H1 (cell line): ENCODE data around the gene MIPOL1. TPM values are rescaled to one million over a fixed set of nuclear protein-coding genes. Genes with fewer than 3 reads are reported as not detected.

ENCODE experiments used
- CTCF ChIA-PET: fragments of 300-600 bp; sonication (Branson Sonifier 250); formaldehyde crosslinking; loops from one replicate; lab custom pipeline; 2021; ENCODE audit not compliant: partially characterized antibody; lab: Charles Lee
- POLR2A ChIA-PET: fragments of 300-600 bp; sonication (Branson Sonifier 250); formaldehyde crosslinking; loops from one replicate; lab custom pipeline; 2021; ENCODE audit warnings: inconsistent platforms; ENCODE audit not compliant: partially characterized antibody; lab: Charles Lee
- DNase-seq, 2 experiments: peaks; one replicate each; pipeline versions ENCODE4 v3.0.0 to v3.0.0-alpha.2; 2010 to 2022; ENCODE audit warnings: low spot score in 2 of 2, low read depth in 1 of 2, mixed read lengths in 1 of 2
- FAIRE-seq: peaks from 2 replicates; lab custom pipeline; 2011; peaks lifted over from hg19 to GRCh38; lab: Jason Lieb, UNC
- H2AFZ ChIP-seq: 2 replicates; pipeline ENCODE4 v1.8.1; 2012; ENCODE audit warnings: low read length, inconsistent platforms
- H2AK5ac ChIP-seq: 2 replicates; pipeline ENCODE4 v1.6.1; 2013; ENCODE audit warnings: low read depth, low read length
- H2BK120ac ChIP-seq: replicated peaks from 2 replicates; pipeline ENCODE3; 2013; ENCODE audit warnings: low read depth, low read length, inconsistent platforms
- H2BK12ac ChIP-seq: 2 replicates; pipeline ENCODE4 v1.6.1; 2013; ENCODE audit warnings: low read depth, low read length
- H2BK15ac ChIP-seq: 2 replicates; pipeline ENCODE4 v1.6.1; 2013; ENCODE audit warnings: low read length
- H2BK20ac ChIP-seq: 2 replicates; pipeline ENCODE4 v1.6.1; 2013; ENCODE audit warnings: low read length
- H2BK5ac ChIP-seq: 2 replicates; pipeline ENCODE4 v1.6.1; 2013; ENCODE audit warnings: low read depth, low read length
- H3K14ac ChIP-seq: 2 replicates; pipeline ENCODE4 v1.6.1; 2013; ENCODE audit warnings: inconsistent platforms; ENCODE audit not compliant: insufficient read length
- H3K18ac ChIP-seq: 2 replicates; pipeline ENCODE4 v1.6.1; 2013; ENCODE audit warnings: low read length; ENCODE audit errors: extremely low read depth
- H3K23ac ChIP-seq: 2 replicates; pipeline ENCODE4 v1.6.1; 2013; ENCODE audit warnings: inconsistent platforms; ENCODE audit not compliant: insufficient read length
- H3K23me2 ChIP-seq: 2 replicates; pipeline ENCODE4 v1.6.1; 2013; ENCODE audit warnings: low read depth, low read length
- H3K27ac ChIP-seq: 2 replicates; pipeline ENCODE4 v1.6.1; 2011; ENCODE audit warnings: low read depth, low read length, inconsistent platforms
- H3K27me3 ChIP-seq, 4 experiments: replicated peaks in 1 of 4; 1 replicate in 1 of 4; 2 replicates in 3 of 4; pipeline versions ENCODE4 v1.6.1 to v1.8.1; 2011 to 2013; ENCODE audit warnings: low read length in 3 of 4, mild to moderate bottlenecking in 3 of 4, inconsistent platforms in 2 of 4, mixed read lengths in 2 of 4, moderate library complexity in 1 of 4; ENCODE audit not compliant: control insufficient read depth in 3 of 4, insufficient read depth in 3 of 4; ENCODE audit errors: extremely low read depth in 1 of 4
- H3K36me3 ChIP-seq, 4 experiments: 2 replicates each; pipeline versions ENCODE4 v1.6.1 to v1.8.1; 2011 to 2013; ENCODE audit warnings: mild to moderate bottlenecking in 4 of 4, low read length in 3 of 4, moderate library complexity in 2 of 4, control low read depth in 1 of 4, inconsistent platforms in 1 of 4; ENCODE audit not compliant: insufficient read depth in 4 of 4, control insufficient read depth in 2 of 4
- H3K4ac ChIP-seq: replicated peaks from 2 replicates; pipeline ENCODE3; 2013; ENCODE audit warnings: low read length, low read depth, mixed read lengths, inconsistent platforms; ENCODE audit not compliant: insufficient read length
- H3K4me1 ChIP-seq, 4 experiments: replicated peaks in 1 of 4; 1 replicate in 1 of 4; 2 replicates in 3 of 4; pipeline versions ENCODE4 v1.6.1 to v1.8.1; 2011 to 2013; ENCODE audit warnings: low read length in 3 of 4, inconsistent platforms in 2 of 4, mixed read lengths in 1 of 4; ENCODE audit not compliant: insufficient read depth in 4 of 4, control insufficient read depth in 3 of 4
- H3K4me2 ChIP-seq, 2 experiments: 2 replicates each; pipeline versions ENCODE4 v1.6.1 to v1.8.1; 2011 to 2013; ENCODE audit warnings: low read depth in 2 of 2, low read length in 2 of 2, control low read depth in 1 of 2, inconsistent platforms in 1 of 2, mild to moderate bottlenecking in 1 of 2; ENCODE audit not compliant: insufficient read depth in 1 of 2
- H3K4me3 ChIP-seq, 4 experiments: fragments of 200-600, 300-600 bp in 1 of 4; sonication (generic), shearing (Covaris generic), sonication (Bioruptor Twin) in 1 of 4; 2 replicates each; pipeline versions ENCODE4 v1.5.1 to v1.8.1; 2011 to 2016; ENCODE audit warnings: low read length in 4 of 4, low read depth in 3 of 4, control low read depth in 2 of 4, inconsistent platforms in 2 of 4, mild to moderate bottlenecking in 2 of 4, mixed read lengths in 1 of 4, moderate library complexity in 1 of 4; ENCODE audit not compliant: insufficient read depth in 2 of 4; ENCODE audit errors: extremely low read depth in 1 of 4
- H3K56ac ChIP-seq: replicated peaks from 2 replicates; pipeline ENCODE3; 2013; ENCODE audit warnings: low read depth, mild to moderate bottlenecking, mixed read lengths, low read length, inconsistent platforms; ENCODE audit not compliant: insufficient read length
- H3K79me1 ChIP-seq: 2 replicates; pipeline ENCODE4 v1.6.1; 2013; ENCODE audit warnings: low read depth, low read length, control low read depth
- H3K79me2 ChIP-seq, 2 experiments: 2 replicates each; pipeline versions ENCODE4 v1.6.1 to v1.8.1; 2012 to 2013; ENCODE audit warnings: low read length in 2 of 2, mild to moderate bottlenecking in 2 of 2, inconsistent platforms in 1 of 2; ENCODE audit not compliant: insufficient read depth in 2 of 2, control insufficient read depth in 1 of 2
- H3K9ac ChIP-seq, 4 experiments: replicated peaks in 1 of 4; 1 replicate in 1 of 4; 2 replicates in 3 of 4; pipeline versions ENCODE4 v1.6.1 to v1.8.1; 2011 to 2013; ENCODE audit warnings: low read depth in 3 of 4, low read length in 3 of 4, control low read depth in 2 of 4, mild to moderate bottlenecking in 2 of 4, moderate library complexity in 2 of 4, inconsistent platforms in 1 of 4; ENCODE audit errors: extremely low read depth in 1 of 4
- H3K9me3 ChIP-seq, 2 experiments: 2 replicates each; pipeline versions ENCODE4 v1.6.1 to v1.8.1; 2012 to 2013; ENCODE audit warnings: mild to moderate bottlenecking in 2 of 2, moderate library complexity in 2 of 2, control low read depth in 1 of 2, inconsistent platforms in 1 of 2, low read depth in 1 of 2, low read length in 1 of 2, mixed read lengths in 1 of 2; ENCODE audit not compliant: insufficient read depth in 2 of 2
- H4K20me1 ChIP-seq, 2 experiments: replicated peaks in 1 of 2; 2 replicates each; pipeline versions ENCODE3 to v1.8.1; 2011 to 2013; ENCODE audit warnings: inconsistent platforms in 2 of 2, low read length in 2 of 2, mild to moderate bottlenecking in 1 of 2; ENCODE audit not compliant: insufficient read depth in 2 of 2, control insufficient read depth in 1 of 2
- H4K5ac ChIP-seq: 2 replicates; pipeline ENCODE4 v1.6.1; 2013; ENCODE audit warnings: low read length, low read depth, mixed read lengths, inconsistent platforms; ENCODE audit not compliant: insufficient read length
- H4K8ac ChIP-seq: 2 replicates; pipeline ENCODE4 v1.8.0; 2013; ENCODE audit warnings: mild to moderate bottlenecking, moderate library complexity, low read length, inconsistent platforms; ENCODE audit not compliant: insufficient read depth; ENCODE audit errors: extremely low read depth
- H4K91ac ChIP-seq: replicated peaks from 2 replicates; pipeline ENCODE3; 2013; ENCODE audit warnings: low read length, mixed read lengths, inconsistent platforms; ENCODE audit not compliant: insufficient read length
- E2F6 ChIP-seq: IDR thresholded peaks from 2 replicates; pipeline ENCODE4 v1.6.1; 2012; ENCODE audit warnings: inconsistent platforms
- EZH2 ChIP-seq: fragments of 200-600 bp; sonication (generic); IDR thresholded peaks from 2 replicates; pipeline ENCODE4 v1.7.1; 2012; ENCODE audit warnings: low read depth, mild to moderate bottlenecking, moderate library complexity, low read length, inconsistent platforms; ENCODE audit not compliant: severe bottlenecking
- JUND ChIP-seq: IDR thresholded peaks from 2 replicates; pipeline ENCODE4 v1.6.1; 2011; ENCODE audit warnings: mild to moderate bottlenecking, improper control_type of control experiment, low read length
- MAFK ChIP-seq: IDR thresholded peaks from 2 replicates; pipeline ENCODE4 v1.6.1; 2012; ENCODE audit warnings: low read depth, mild to moderate bottlenecking, improper control_type of control experiment, low read length
- NANOG ChIP-seq: IDR thresholded peaks from 2 replicates; pipeline ENCODE4 v1.6.1; 2011; ENCODE audit warnings: low read length, low read depth, mild to moderate bottlenecking, inconsistent platforms; ENCODE audit not compliant: insufficient read depth, poor library complexity, severe bottlenecking
- PHF8 ChIP-seq: fragments of 200-600 bp; sonication (generic); conservative IDR thresholded peaks from 2 replicates; pipeline ENCODE4 v1.7.1; 2012; ENCODE audit warnings: low read depth, mild to moderate bottlenecking, inconsistent platforms, low read length, moderate library complexity
- POLR2A ChIP-seq, 2 experiments: IDR thresholded peaks; 1 replicate in 1 of 2; 2 replicates in 1 of 2; pipeline ENCODE4 v1.6.1; 2011; ENCODE audit warnings: low read depth in 2 of 2, low read length in 2 of 2, mild to moderate bottlenecking in 2 of 2; ENCODE audit errors: control extremely low read depth in 1 of 2
- RNF2 ChIP-seq: fragments of 200-900, 300-1000 bp; sonication (generic); IDR thresholded peaks from 2 replicates; pipeline ENCODE4 v1.7.1; 2016; ENCODE audit warnings: borderline replicate concordance, low read depth, mild to moderate bottlenecking, antibody characterized with exemption, low read length; ENCODE audit not compliant: poor library complexity, severe bottlenecking; ENCODE audit errors: missing control alignments
- SIX5 ChIP-seq: IDR thresholded peaks from 2 replicates; pipeline ENCODE4 v1.6.1; 2011; ENCODE audit warnings: mild to moderate bottlenecking, low read depth, low read length
- SP1 ChIP-seq: IDR thresholded peaks from 2 replicates; pipeline ENCODE4 v1.6.1; 2011; ENCODE audit warnings: low read depth, low read length
- TAF1 ChIP-seq: IDR thresholded peaks from 2 replicates; pipeline ENCODE4 v1.6.1; 2011; ENCODE audit warnings: mild to moderate bottlenecking, low read depth, low read length
- WGBS, 2 experiments: shearing (Covaris generic) in 1 of 2; methylation state at CpG; one replicate each; pipeline versions ENCODE4 v1.1.6 to v1.1.7; 2013 to 2015; ENCODE audit warnings: low lambda C conversion rate in 2 of 2, mixed read lengths in 2 of 2, inconsistent platforms in 1 of 2, low coverage in 1 of 2, missing lambda C conversion rate in 1 of 2; ENCODE audit not compliant: insufficient replicate concordance in 2 of 2, insufficient coverage in 1 of 2, insufficient read length in 1 of 2; ENCODE audit errors: extremely low coverage in 1 of 2, missing lambda C conversion rate in 1 of 2; 5-methylcytosine and 5-hydroxymethylcytosine counted together
- polyA plus RNA-seq, 7 experiments: library from polyadenylated mRNA; depleted of rRNA in 3 of 7; stranded (reverse) in 5 of 7; unstranded in 2 of 7; fragments of >200 nt in 5 of 7; fragments of 200-250 nt in 2 of 7; gene quantifications; 1 replicate in 5 of 7; 2 replicates in 1 of 7; 4 replicates in 1 of 7; pipeline versions ENCODE4 v1.2.1 to v1.2.3, GENCODE V29; 2011 to 2013; ENCODE audit warnings: missing spikeins in 2 of 7, mixed read lengths in 2 of 7
- total RNA-seq: library from RNA; stranded (reverse); fragmentation: NEBNext Ultra II Directional; extraction: Animal tissue kit (Norgen Biotek cat#: 25700); gene quantifications from 2 replicates; pipeline ENCODE4 v1.2.1, GENCODE V29; 2021
- TF ChIP-seq, protein P1 (sequence below), 3 experiments: IDR thresholded peaks; 1 replicate in 2 of 3; 2 replicates in 1 of 3; pipeline versions ENCODE4 v1.5.1 to v1.6.1; 2011; ENCODE audit warnings: low read length in 3 of 3, mild to moderate bottlenecking in 3 of 3, inconsistent platforms in 2 of 3, low read depth in 1 of 3, moderate library complexity in 1 of 3; ENCODE audit not compliant: insufficient read depth in 1 of 3; ENCODE audit errors: control extremely low read depth in 1 of 3

MIPOL1 gene
- total and polyA plus RNA-seq, 2 of the 8 experiments (the other 6 are each of a cell fraction or from before 2014, with no cell fraction given), result 2.8 to 23.9 TPM

DNA sequence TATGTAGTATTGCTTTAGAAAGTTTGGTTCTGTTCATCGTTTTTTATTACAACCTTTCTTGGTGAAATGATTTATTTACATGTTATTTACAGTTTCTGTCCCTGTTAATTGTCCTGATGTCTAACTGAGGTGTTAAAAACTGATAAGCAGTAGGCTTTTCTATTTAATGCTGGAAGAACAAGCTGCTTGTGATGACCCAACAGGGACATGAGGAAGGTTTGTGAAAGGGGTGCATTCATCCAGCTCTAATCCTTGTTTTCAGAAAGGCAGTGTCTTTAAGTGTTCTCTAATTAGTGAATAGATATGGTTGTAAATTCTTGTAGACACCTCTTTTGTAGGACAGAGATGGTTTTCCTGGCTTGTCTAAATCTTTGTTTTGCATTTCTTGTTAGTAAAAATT lies 205.9 kb downstream of the MIPOL1 start:
- Histone ChIP-seq H4K5ac (no peak overlapping the region), H3K18ac (no peak overlapping the region), H2AFZ (no peak overlapping the region), H2BK12ac (no peak overlapping the region), H2BK20ac (no peak overlapping the region), H3K14ac (no peak overlapping the region), H3K56ac (no peak overlapping the region), H2AK5ac (no peak overlapping the region), H3K4ac (no peak overlapping the region), H4K8ac (no peak overlapping the region), H3K4me3 (no peak overlapping the region), H3K4me2 (no peak overlapping the region), H3K79me1 (no peaks in the 10 kb centered on the region), H3K9me3 (no peaks in the 10 kb centered on the region), H3K4me1 (no peaks in the 10 kb centered on the region), H2BK120ac (no peak overlapping the region), H3K36me3 (no peaks in the 10 kb centered on the region), H2BK5ac (no peak overlapping the region), H4K20me1 (no peaks in the 10 kb centered on the region), H3K9ac (no peak overlapping the region), H3K23me2 (no peaks in the 10 kb centered on the region), H4K91ac (no peak overlapping the region), H3K23ac (no peak overlapping the region), H3K79me2 (no peaks in the 10 kb centered on the region), H3K27ac (no peak overlapping the region), H2BK15ac (no peak overlapping the region), H3K27me3 (no peaks in the 10 kb centered on the region)
- 92% methylated on average over 1 of the region's 1 CpG; no CpG with 5 or more reads in 1 of the 2 experiments for WGBS, 2 experiments
- FAIRE-seq (no peak), DNase-seq (no peak)
- ChIA-PET POLR2A (no interaction called here), CTCF (no interaction called here)
- no peak for TF ChIP-seq EZH2
- TF ChIP-seq JUND, result no peak
- no peak for TF ChIP-seq POLR2A (IDR thresholded peaks at IDR 0.05; ENCODE audit: control extremely low read depth in 1 of 2, low read depth in 2 of 2, low read length in 2 of 2)
- TF ChIP-seq TAF1, result no peak
- TF ChIP-seq SIX5, result no peak
- TF ChIP-seq RNF2, result no peak
- no peak for TF ChIP-seq SP1
- TF ChIP-seq E2F6, result no peak
- TF ChIP-seq MAFK, result no peak
- TF ChIP-seq NANOG, result no peak
- TF ChIP-seq PHF8, result no peak
- TF ChIP-seq, protein P1, sequence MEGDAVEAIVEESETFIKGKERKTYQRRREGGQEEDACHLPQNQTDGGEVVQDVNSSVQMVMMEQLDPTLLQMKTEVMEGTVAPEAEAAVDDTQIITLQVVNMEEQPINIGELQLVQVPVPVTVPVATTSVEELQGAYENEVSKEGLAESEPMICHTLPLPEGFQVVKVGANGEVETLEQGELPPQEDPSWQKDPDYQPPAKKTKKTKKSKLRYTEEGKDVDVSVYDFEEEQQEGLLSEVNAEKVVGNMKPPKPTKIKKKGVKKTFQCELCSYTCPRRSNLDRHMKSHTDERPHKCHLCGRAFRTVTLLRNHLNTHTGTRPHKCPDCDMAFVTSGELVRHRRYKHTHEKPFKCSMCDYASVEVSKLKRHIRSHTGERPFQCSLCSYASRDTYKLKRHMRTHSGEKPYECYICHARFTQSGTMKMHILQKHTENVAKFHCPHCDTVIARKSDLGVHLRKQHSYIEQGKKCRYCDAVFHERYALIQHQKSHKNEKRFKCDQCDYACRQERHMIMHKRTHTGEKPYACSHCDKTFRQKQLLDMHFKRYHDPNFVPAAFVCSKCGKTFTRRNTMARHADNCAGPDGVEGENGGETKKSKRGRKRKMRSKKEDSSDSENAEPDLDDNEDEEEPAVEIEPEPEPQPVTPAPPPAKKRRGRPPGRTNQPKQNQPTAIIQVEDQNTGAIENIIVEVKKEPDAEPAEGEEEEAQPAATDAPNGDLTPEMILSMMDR (IDR thresholded peaks at IDR 0.05; ENCODE audit: control extremely low read depth in 1 of 3, insufficient read depth in 1 of 3, low read depth in 1 of 3, low read length in 3 of 3), result no peak
